Measurements from ENCODE around the gene GRIK4. TPM values are rescaled to one million over a fixed set of nuclear protein-coding genes. Genes with fewer than 3 reads are reported as not detected.

GRIK4 gene
- polyA plus RNA-seq, 4 donors: 0.97 to 1.5 (median 1.4) TPM

DNA sequence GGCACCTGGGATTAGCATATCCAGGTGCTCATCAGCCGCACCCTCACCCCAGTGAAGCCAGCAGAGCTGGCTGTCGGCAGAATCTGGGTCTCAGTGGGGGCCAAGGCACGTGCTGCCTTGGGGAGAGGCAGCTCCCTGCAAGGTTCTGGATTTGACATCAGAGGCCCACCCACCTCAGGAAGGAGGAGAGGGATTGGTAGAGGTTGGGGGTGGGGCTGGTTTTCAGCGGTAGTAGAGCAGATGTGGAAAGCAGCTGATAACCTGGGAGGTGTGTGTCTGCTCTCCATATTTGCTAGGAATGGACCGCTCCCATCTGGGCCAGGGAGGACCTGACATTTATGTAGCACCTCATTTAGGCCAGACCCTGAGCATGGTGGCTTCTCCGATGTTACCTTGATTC is 147.5 kb downstream of the GRIK4 start:
- DNase-seq (ENCODE audit: low read depth in 4 of 4, low spot score in 2 of 4): no peak

DNA sequence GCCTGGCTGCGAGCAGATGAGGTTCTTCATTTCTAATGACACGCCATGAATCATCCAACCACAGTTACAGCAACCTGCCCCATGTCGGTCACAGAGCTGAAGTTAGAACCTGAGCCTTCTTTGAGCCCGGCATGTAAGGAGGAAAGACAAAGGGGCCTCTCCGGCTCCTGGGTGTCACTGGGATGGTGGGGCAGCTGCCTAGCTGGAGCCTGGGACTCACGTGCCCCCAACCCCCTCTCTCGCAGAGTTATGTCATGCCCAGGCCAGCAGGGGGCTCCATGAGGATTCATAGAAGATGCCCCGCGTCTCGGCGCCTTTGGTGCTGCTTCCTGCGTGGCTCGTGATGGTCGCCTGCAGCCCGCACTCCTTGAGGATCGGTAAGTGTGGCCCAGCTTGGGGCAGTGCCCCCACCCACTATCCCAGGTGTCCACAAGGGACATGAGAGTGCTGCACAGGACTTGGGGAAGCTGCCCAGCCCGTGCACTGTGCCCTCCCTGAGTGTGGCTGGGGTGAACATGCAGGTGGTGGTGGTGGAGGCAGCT is 148.5 kb downstream of the GRIK4 start:
- DNase-seq (ENCODE audit: low read depth in 4 of 4, low spot score in 2 of 4): no peak

DNA sequence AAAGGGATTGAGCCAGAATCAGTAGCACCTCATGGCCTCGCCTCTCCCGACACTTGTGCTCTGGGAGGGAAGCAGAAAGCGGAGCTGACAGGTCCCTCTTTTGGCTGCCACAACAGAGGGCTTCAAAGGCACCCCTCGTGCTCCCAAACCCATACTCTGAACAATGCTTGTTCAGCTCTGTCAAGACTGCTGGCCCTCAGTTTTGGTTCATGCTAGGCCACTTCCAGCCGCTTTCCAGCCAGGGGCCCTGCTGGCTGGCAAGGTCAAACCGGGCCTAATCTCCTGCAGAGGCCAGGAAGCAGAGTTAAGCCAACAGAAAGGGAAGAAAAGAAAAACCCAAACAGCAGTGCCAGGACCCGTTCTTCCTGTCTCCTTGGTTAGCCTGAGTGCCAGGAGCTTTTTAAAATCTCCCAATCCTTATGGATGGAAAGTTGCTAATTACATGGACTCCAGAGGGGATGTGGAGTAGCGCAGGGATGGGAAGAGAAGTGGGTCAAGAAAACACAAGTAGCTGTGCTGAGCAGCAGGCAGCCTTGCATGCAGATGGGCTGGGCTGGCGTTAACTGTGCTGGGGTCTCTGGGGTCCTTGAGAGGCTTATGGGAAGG is 150.6 kb downstream of the GRIK4 start:
- no peak for DNase-seq (ENCODE audit: low read depth in 4 of 4, low spot score in 2 of 4)

DNA sequence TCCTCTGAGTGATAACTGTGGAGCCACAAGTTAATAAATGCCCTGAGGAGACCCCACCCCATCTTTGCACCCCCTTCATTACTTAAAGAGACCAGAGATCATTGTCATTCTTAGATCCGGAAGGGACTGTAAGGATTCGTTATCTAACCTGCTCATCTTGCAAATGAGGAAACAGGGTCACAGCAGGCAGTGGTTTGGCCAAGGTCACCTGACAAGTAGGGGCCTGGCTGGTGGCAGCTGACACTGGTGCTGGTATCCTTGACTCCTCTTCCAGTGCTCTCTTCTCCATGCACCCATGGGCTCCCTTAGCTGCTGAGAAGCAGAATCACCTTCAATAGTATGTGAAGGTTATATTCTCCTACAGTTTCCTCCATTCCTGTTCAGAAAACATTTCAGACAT is 151.6 kb downstream of the GRIK4 start:
- DNase-seq (ENCODE audit: low read depth in 4 of 4, low spot score in 2 of 4): no peak

DNA sequence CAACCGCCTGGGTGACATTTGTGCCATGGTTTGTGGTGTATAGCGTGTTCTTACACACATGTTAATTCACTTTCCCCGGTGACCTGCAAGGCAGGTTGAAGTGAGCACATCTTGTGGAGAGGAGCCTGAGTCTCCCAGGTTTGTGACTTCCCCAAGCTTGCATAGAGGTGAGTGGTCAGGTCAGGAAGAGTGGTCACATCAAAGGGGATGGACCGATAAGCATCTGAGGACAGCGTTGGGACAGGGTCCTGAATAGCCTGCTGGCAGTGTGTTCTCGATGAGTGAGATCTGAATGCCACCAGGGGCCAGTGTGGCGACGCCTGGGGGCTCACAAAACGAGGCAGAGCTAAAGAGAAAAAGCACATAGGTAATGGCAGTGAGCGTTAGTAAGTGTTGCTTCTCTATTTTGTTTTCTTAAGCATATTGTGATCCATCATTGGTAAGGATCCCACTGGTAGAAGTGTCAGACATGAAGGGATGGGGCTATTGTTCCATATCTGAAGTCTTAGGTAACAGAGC is 154.6 kb downstream of the GRIK4 start:
- DNase-seq (ENCODE audit: low read depth in 4 of 4, low spot score in 2 of 4): no peak

DNA sequence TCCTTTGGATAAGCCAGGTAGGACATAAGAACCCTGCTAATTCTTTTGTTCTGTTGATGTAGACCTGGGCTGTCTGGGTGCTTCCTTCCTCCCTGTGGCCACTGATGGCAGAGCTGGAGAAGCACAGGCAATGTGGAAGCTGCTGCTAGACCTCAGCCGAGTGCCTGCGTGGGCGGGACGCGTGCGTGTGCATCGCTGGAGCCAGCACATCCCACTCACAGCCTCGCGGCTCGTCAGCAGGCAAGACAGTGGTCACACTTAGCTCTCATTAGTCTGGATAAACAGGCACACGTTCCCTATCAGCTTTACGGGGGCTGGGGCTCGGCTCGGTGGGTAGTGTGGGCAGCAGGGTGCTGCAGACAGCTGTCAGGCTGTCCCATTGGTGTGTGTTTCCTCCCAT is 155.7 kb downstream of the GRIK4 start:
- DNase-seq (ENCODE audit: low read depth in 4 of 4, low spot score in 2 of 4): no peak

DNA sequence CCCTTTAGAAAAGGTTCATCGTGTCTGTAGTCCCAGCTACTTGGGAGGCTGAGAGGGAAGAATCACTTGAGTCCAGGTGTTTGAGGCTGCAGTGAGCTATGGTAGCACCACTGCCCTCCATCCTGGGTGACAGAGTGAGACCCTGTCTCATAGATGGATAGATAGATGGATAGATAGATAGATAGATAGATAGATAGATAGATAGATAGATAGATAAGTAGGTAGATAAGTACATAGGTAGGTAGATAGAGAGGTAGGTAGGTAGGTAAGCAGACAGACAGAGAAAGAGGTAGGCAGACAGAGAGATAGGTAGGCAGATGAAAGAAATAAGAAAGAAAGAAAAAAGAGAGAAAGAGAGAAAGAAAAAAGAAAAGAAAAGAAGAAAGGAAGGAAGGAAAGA is 156.4 kb downstream of the GRIK4 start:
- DNase-seq (ENCODE audit: low read depth in 4 of 4, low spot score in 2 of 4): no peak

DNA sequence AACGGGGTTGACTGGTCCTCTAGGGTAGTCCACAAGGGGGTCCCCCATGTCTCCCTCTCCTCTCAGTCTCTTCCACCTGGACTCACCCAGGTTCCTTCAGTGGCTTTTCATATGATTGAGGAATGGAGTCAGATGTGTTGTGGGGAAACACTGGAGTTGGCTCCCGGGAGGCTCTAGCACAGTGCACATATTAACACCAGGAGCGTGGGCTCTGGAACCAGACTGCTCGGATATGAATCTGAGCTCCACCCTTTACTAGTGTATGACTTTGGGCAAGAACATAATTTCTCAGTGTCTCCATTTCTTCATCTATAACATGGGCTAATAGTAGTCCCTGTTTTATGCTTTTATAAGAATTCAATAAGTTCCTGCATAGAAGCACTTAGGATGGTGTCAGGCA is 157.0 kb downstream of the GRIK4 start:
- no peak for DNase-seq (ENCODE audit: low read depth in 4 of 4, low spot score in 2 of 4)

DNA sequence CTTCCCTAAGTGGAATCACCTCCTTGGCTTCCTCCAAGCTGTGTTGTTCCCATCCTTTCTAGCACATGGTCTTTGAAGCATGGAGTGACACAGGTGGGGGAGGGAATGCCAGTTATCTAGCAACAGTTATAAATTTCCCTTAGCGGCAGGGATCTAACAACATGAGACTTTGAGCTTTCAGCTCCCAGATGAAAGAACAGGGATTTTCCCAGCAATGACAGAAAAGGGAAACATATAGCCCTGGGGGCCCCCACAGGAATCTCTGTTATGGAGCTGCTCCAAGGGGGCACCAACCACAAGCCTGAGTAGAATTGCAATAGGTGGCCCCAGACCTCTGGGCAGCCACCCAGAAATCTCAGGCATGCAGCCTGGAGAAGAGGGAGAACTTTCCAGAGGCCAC is 163.0 kb downstream of the GRIK4 start:
- DNase-seq (ENCODE audit: low read depth in 4 of 4, low spot score in 2 of 4): no peak

DNA sequence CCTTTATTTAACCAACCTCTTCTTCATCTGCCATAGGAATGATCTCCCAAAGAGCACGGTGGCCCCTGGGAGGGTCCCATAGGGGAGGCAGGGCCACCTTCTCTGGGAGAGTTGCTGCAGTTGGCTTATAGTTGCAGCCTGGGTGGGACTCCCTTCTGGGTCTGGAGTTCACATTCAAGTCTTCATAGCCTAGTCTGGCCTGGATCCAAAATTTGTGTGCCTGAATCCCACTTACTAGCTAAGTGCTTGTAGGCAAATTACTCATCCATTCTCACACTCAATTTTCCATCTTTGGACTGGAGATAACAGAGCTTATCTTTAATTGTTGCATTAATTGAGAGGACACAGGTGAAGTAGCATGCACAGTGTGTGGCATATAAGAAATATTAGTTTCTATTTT is 163.6 kb downstream of the GRIK4 start:
- DNase-seq (ENCODE audit: low read depth in 4 of 4, low spot score in 2 of 4): no peak

DNA sequence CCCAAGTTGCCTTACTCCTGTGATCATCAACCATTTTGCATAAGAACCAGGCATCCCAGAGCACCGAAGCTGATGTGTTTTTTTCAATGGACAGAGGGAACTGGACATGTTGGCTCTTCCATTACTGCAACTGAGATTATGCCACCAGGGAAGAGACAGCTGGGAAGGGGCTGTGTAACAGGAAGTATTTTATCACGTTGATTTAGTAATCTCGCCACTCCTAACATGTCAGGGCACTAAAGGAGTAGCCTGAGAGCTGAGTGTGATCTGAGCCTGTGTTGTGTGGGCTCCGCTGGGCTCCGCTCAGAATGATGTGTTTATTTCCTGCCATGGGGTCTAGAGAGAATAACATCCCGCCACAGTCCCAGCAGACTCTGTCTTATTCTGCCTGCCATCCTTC is 165.4 kb downstream of the GRIK4 start:
- DNase-seq (ENCODE audit: low read depth in 4 of 4, low spot score in 2 of 4): no peak

DNA sequence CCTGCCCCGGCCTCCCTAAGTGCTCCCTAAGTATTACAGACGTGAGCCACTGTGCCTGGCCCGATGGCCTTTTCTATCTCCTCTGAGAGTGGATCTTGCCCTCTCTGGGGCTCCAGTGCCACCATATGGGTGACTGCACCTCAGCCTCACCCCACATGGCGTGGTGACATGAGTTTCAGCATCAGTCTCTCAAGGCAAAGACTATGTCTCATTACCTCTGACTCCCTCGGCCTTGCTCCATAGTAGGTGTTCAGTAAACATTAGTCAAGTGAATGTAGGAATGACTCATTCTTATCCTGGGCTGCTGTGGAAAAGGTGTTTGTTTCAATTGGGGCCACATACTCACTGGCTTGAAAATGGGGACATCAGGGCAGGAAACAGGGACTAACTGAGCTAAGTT is 168.8 kb downstream of the GRIK4 start:
- DNase-seq (ENCODE audit: low read depth in 4 of 4, low spot score in 2 of 4): no peak

DNA sequence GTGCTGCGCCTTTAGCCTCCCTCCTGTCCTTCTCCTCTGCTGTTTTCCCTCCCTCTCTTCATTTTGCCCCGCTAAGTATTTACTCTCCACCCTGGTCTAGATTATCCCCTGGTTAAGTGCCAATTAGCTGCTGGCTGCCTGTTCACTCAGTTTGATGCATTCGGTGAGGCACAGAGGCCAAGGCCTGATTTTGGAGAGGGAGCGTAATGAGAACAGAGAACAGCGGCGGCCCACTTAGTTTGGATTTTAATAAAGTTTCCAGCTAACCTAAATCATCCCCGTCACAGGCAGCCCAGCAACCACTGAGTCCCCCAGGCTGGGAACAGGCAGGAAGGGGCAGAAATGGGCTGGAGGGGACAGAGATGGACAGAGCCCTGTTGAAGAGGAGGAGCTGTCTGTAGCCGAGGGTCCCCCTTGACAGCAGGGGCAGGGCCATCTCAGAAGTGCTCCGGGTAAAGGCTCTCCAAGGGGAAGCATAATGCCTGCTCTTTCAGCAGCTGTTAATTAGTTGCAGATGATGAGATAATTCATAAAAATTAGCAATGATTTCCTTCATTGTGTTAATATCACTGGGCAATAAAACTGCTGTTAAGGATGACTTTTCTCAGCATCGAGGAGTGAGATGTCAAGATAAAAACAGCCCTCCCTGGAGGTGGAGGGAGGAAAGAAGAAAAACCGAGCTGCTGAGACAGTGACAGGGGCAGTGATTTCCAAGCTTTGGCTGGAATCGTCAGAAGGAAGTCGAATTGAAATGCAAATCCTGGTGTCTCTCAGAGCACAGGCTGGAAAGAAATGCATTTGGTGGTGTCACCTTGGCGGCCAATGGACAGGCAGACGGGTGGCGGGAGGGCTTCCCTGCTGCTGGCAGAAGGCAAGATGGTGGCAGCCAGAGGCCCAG is 170.1 kb downstream of the GRIK4 start:
- DNase-seq (ENCODE audit: low read depth in 4 of 4, low spot score in 2 of 4): no peak

DNA sequence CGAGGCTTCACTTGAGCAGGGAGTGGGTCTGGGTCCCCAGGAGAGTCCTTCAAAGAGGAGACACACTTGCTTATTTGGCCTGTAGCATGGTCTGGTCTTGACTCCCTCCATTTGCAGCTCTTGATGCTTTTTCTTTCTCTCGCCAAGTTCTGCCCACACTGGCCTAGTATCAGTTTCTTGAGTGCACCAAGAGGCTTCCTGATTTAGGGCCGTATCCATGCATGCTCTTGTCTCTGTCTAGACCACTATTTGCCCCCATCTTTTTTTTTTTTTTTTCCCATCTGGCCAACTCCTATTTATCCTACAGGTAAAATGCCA is 170.7 kb downstream of the GRIK4 start:
- DNase-seq (ENCODE audit: low read depth in 4 of 4, low spot score in 2 of 4): no peak

DNA sequence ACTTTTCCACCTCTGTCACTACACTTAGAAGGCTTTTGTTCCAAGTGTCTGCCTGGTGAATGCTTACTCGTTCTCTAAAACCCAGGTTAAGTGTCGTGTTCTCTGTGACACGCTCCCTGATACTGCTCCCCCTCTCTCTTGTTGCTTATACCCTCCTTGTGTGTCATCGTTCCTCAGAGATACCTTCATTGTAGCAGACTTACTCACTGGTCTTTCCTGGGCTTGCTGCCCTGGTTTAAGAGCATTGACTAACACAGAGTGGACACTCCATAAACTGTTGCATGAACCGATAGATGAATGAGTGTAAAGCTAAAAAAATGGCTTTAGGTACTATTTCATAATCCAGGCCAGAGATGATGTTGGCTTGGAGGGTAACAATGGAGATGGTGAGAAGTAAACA is 171.3 kb downstream of the GRIK4 start:
- no peak for DNase-seq (ENCODE audit: low read depth in 4 of 4, low spot score in 2 of 4)

DNA sequence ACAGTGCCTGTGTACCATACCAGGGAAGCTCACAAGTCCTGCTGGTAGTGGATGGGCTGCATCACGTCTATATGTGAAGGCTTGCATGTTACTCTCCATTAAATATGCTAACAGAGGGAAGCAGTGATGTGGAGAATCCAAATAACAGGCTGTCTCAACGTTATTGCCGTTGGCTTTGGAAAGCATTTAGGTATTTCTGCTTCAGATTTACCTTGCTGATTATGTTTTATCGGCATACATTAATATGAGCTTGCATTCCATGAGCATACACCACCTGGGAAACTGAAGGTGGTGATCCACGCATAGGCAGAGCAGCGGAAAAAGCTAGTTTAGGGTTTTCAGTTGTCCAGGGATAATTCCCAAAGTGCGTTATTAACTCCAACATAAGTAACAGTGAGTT is 175.0 kb downstream of the GRIK4 start:
- DNase-seq (ENCODE audit: low read depth in 4 of 4, low spot score in 2 of 4): no peak

DNA sequence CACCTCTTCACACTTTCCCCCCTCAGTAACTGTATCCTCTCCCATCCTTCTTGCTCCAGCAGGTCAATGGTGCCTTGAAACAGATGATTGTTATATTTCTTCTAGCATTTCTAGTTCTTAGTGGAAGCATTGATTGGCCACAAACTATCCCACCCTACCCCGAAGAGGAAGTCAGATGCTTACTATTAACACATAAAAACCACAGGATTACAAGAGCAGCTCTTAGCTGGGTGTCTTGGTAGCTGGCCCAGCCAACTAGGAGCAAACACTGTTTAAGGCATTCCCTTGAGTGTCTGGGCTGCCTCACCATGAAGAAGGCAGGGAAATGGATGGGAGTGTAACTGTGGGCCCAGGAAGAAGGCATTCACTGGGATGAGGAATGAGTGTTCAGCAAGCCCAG is 176.6 kb downstream of the GRIK4 start:
- DNase-seq (ENCODE audit: low read depth in 4 of 4, low spot score in 2 of 4): no peak

DNA sequence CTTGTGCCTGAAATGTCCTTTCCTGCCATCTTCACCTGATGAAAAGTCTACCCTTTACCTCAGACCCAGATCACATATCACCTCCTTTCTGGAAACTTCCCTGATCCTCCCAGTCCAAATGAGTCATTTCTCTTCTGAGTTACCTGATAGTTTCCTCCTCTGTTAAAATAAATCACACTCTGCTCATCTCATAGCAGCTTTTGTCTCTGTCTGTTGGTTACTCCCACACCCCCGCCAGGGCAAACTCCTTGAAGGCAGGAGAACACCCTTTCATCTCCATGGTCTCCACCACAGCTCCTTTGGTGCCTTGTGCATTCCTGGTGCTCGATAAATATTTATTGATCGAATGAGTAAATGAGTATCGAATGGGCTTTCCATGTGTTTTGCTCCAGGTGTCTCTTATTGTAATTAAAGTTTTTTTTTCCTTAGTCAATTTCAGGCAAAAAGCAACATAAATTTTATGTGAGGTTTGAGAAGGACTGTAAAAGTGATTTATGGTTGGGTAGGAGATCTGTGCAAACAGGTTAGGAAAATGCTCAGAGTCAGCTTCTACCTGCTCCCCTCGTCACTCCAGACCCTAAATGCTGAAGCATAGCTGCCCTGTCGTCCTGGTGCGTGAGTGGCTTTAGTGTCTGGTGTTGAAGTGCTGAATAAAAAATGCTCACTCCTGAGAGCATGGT is 178.2 kb downstream of the GRIK4 start:
- DNase-seq (ENCODE audit: low read depth in 4 of 4, low spot score in 2 of 4): no peak

DNA sequence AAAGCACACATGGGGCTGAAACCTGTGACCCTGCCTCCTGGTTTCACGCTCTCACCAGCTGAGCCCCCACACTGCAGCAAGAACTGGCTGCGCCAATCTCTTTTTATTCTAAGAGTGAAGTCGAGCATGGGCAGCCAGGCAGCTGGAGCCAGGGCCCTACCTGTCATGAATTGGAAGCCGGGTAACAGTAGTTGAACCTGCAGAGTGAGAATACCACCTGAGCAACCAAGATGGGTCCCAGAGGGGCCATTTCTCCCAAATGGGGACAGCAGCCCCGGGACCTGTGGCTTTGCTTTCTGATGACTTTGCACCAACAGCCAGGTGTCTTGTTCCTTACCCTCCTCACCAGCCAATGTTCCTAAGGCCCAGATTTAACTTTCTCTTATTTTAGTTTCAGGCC is 178.9 kb downstream of the GRIK4 start:
- no peak for DNase-seq (ENCODE audit: low read depth in 4 of 4, low spot score in 2 of 4)

DNA sequence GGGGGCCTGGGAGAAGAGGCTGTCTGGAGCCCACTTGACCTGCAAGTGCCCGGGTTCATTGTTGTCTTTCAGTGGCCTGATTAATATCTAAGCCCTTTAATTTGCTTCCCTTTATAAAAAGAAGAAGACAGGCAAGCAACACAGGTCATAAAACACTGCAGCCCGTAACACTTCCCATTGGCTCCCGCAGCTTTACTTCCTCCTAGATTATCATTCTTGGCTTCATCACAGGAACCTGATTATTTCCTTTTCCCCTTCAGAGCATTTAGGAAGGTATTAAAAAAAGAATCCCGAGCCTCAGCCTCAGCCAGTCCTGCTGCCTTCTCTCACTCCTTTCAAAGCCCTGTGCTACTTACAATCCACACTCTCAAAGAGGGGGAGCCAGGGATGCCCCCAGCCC is 183.2 kb downstream of the GRIK4 start:
- DNase-seq (ENCODE audit: low read depth in 4 of 4, low spot score in 2 of 4): no peak

DNA sequence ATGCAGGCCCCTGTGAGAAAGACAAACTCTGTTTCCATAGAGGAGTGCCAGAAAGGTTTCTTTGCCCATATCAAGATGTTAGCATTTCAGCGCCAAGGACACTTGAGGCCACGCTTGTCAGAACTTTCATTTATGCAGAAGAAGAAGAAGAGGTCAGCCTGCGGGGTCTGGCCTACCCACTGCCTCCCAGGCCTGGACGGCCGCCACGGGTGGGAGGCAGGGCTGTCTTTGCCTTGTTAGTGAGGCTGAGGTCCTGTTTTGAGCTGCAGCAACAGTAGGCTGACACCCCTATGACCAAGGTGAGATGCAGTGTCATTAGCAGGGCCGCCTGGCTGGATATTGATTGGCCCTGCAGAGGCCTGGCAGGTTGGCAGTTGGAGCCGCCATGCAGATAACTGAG is 183.9 kb downstream of the GRIK4 start:
- no peak for DNase-seq (ENCODE audit: low read depth in 4 of 4, low spot score in 2 of 4)

DNA sequence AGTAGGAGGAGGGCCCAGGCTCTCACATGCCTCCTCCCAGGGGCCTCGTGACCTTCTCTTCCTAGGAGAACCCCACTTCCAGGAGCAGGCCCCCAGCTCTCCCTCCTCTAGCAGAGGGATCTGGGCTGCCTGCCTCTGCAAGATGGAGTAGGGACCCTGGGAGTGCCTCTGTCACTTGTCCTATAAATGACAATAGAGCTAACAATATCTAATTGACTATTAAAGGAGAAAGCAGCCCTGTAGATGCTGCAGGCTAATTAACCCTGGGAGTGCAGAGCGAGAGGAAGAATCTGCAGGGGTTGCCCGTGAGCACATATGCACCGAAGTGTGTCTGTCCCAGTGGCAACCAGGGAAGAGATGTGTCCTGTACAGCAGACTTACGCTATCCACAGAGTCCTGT is 184.4 kb downstream of the GRIK4 start:
- no peak for DNase-seq (ENCODE audit: low read depth in 4 of 4, low spot score in 2 of 4)

Measured in left renal cortex interstitium (tissue), 4 donors.